ENCODE data around the gene HMGB1.

DNA sequence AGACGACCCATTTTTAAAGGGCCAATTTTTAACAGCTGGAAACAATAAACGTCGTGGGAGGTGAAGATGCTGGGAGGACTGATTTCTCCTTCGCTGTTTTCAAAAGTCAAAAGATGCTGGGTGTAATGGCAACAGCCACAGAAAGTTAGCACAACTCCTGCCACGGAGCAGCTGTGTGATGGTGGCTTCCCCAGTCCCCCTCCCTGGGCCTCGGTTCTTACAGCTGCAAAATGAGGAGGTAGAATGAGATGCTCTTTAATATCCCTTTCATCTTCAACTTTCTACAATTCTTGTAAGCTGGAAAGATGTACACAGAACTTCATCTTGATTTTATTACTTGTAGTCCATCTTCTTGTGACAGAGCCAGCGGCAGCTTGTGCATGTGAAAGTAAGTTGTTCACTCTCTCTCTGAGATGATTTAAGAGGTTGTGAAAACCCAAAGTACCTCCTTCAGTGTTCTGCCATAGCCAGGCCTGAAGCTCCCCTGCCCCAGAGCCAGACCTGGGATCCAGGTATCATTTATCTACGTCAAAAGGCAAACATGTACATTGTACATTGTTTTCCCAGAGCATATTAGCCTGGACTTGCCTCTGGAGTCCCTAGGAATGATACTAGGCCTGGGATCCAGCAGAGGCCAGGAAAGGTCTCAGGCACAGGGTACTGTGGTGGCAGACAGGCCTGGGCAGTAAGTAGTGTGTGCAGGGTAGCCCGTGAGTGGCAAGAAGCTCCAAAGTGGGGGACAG is 46.8 kb downstream of the HMGB1 start:
- TF ChIP-seq, protein P1, sequence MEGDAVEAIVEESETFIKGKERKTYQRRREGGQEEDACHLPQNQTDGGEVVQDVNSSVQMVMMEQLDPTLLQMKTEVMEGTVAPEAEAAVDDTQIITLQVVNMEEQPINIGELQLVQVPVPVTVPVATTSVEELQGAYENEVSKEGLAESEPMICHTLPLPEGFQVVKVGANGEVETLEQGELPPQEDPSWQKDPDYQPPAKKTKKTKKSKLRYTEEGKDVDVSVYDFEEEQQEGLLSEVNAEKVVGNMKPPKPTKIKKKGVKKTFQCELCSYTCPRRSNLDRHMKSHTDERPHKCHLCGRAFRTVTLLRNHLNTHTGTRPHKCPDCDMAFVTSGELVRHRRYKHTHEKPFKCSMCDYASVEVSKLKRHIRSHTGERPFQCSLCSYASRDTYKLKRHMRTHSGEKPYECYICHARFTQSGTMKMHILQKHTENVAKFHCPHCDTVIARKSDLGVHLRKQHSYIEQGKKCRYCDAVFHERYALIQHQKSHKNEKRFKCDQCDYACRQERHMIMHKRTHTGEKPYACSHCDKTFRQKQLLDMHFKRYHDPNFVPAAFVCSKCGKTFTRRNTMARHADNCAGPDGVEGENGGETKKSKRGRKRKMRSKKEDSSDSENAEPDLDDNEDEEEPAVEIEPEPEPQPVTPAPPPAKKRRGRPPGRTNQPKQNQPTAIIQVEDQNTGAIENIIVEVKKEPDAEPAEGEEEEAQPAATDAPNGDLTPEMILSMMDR (IDR thresholded peaks at IDR 0.05; ENCODE audit: low read depth, low read length): no peak
- TF ChIP-seq MYC (IDR thresholded peaks at IDR 0.05; ENCODE audit: low read depth, low read length): no peak
